GM12892 (cell line): ENCODE data around the gene HERC5.

ENCODE experiments used
- POLR2A ChIP-seq: IDR thresholded peaks from 2 replicates; pipeline ENCODE4 v1.6.1; 2011; ENCODE audit warnings: low read depth, low read length, control low read depth
- TAF1 ChIP-seq: IDR thresholded peaks from 2 replicates; pipeline ENCODE4 v1.6.1; 2011; ENCODE audit warnings: low read depth, mild to moderate bottlenecking, control low read depth, low read length, borderline replicate concordance

- TF ChIP-seq POLR2A: no peak
- no peak for TF ChIP-seq TAF1
Observed at GRCh38 chr4:88533937-88534750, 77.2 kb downstream of the HERC5 start.
